H9 (cell line): ENCODE results near the gene FEM1B. TPM values are rescaled to one million over a fixed set of nuclear protein-coding genes. Genes with fewer than 3 reads are reported as not detected.

ENCODE experiments used
- DNase-seq: peaks from one replicate; pipeline ENCODE4 v3.0.0-alpha.2; 2017
- H2AFZ ChIP-seq: one replicate; pipeline ENCODE4 v1.6.1; 2013; ENCODE audit warnings: mild to moderate bottlenecking, low read length, control low read depth, moderate library complexity
- H2AK5ac ChIP-seq: 2 replicates; pipeline ENCODE4 v1.6.1; 2013; ENCODE audit warnings: low read length, control low read depth, mixed read lengths; ENCODE audit not compliant: insufficient read length
- H2BK120ac ChIP-seq: one replicate; pipeline ENCODE4 v1.6.1; 2013; ENCODE audit warnings: low read depth, mild to moderate bottlenecking, low read length, control low read depth, inconsistent platforms; ENCODE audit not compliant: poor library complexity, severe bottlenecking
- H2BK12ac ChIP-seq: 2 replicates; pipeline ENCODE4 v1.6.1; 2013; ENCODE audit warnings: low read length, control low read depth, mixed read lengths, low read depth; ENCODE audit not compliant: insufficient read length
- H2BK15ac ChIP-seq: 2 replicates; pipeline ENCODE4 v1.6.1; 2013; ENCODE audit warnings: low read depth, low read length, control low read depth
- H2BK20ac ChIP-seq: one replicate; pipeline ENCODE4 v1.6.1; 2013; ENCODE audit warnings: low read depth, mild to moderate bottlenecking, low read length, control low read depth, inconsistent platforms; ENCODE audit not compliant: poor library complexity, severe bottlenecking
- H2BK5ac ChIP-seq: 2 replicates; pipeline ENCODE4 v1.6.1; 2013; ENCODE audit warnings: low read length, control low read depth, mixed read lengths; ENCODE audit not compliant: insufficient read length
- H3K14ac ChIP-seq: 2 replicates; pipeline ENCODE4 v1.6.1; 2013; ENCODE audit warnings: low read length, control low read depth; ENCODE audit not compliant: insufficient read depth
- H3K18ac ChIP-seq: 2 replicates; pipeline ENCODE4 v1.6.1; 2013; ENCODE audit warnings: low read depth, mild to moderate bottlenecking, mixed read lengths, low read length, control low read depth; ENCODE audit not compliant: insufficient read length
- H3K23ac ChIP-seq: 2 replicates; pipeline ENCODE4 v1.6.1; 2013; ENCODE audit warnings: low read length, control low read depth, mixed read lengths, low read depth; ENCODE audit not compliant: insufficient read length
- H3K23me2 ChIP-seq: 2 replicates; pipeline ENCODE4 v1.6.1; 2013; ENCODE audit warnings: low read depth, mild to moderate bottlenecking, mixed read lengths, low read length, control low read depth; ENCODE audit not compliant: insufficient read length, poor library complexity, severe bottlenecking
- H3K27ac ChIP-seq: 2 replicates; pipeline ENCODE4 v1.5.1; 2013; ENCODE audit warnings: low read length, control low read depth, mixed read lengths, low read depth; ENCODE audit not compliant: insufficient read length
- H3K27me3 ChIP-seq: 2 replicates; pipeline ENCODE4 v1.6.1; 2013; ENCODE audit warnings: low read length, control low read depth, inconsistent platforms; ENCODE audit not compliant: insufficient read depth
- H3K4ac ChIP-seq: 2 replicates; pipeline ENCODE4 v1.6.1; 2013; ENCODE audit warnings: low read depth, mild to moderate bottlenecking, control low read depth, inconsistent platforms, low read length, moderate library complexity
- H3K4me1 ChIP-seq: 2 replicates; pipeline ENCODE4 v1.6.1; 2013; ENCODE audit warnings: low read length, control low read depth, inconsistent platforms; ENCODE audit not compliant: insufficient read depth
- H3K4me2 ChIP-seq: 2 replicates; pipeline ENCODE4 v1.6.1; 2013; ENCODE audit warnings: low read length, control low read depth, mixed read lengths; ENCODE audit not compliant: insufficient read length, insufficient read depth
- H3K56ac ChIP-seq: 2 replicates; pipeline ENCODE4 v1.6.1; 2013; ENCODE audit warnings: low read depth, mild to moderate bottlenecking, mixed read lengths, low read length, control low read depth; ENCODE audit not compliant: insufficient read length
- H3K79me1 ChIP-seq: 2 replicates; pipeline ENCODE4 v1.6.1; 2013; ENCODE audit warnings: low read depth, mild to moderate bottlenecking, moderate library complexity, low read length, control low read depth, inconsistent platforms; ENCODE audit not compliant: insufficient read depth, poor library complexity, severe bottlenecking
- H3K79me2 ChIP-seq: 2 replicates; pipeline ENCODE4 v1.6.1; 2013; ENCODE audit warnings: low read length, control low read depth, inconsistent platforms; ENCODE audit not compliant: insufficient read depth
- H3K9ac ChIP-seq: 2 replicates; pipeline ENCODE4 v1.6.1; 2013; ENCODE audit warnings: low read length, control low read depth, mixed read lengths; ENCODE audit not compliant: insufficient read length; ENCODE audit errors: extremely low read depth
- H3K9me3 ChIP-seq: one replicate; pipeline ENCODE4 v1.6.1; 2013; ENCODE audit warnings: low read depth, low read length, inconsistent platforms; ENCODE audit not compliant: control insufficient read depth
- H3T11ph ChIP-seq: one replicate; pipeline ENCODE4 v1.6.1; 2013; ENCODE audit warnings: mild to moderate bottlenecking, low read length, control low read depth, inconsistent platforms
- H4K20me1 ChIP-seq: one replicate; pipeline ENCODE4 v1.6.1; 2013; ENCODE audit not compliant: control insufficient read depth, insufficient read length, insufficient read depth
- H4K5ac ChIP-seq: 2 replicates; pipeline ENCODE4 v1.6.1; 2013; ENCODE audit warnings: low read depth, mild to moderate bottlenecking, mixed read lengths, low read length, control low read depth; ENCODE audit not compliant: insufficient read length
- H4K8ac ChIP-seq: replicated peaks from 2 replicates; pipeline ENCODE4 v1.6.1; 2013; ENCODE audit warnings: low read length, control low read depth, mixed read lengths, low read depth; ENCODE audit not compliant: insufficient read length
- H4K91ac ChIP-seq: 2 replicates; pipeline ENCODE4 v1.6.1; 2013; ENCODE audit warnings: low read depth, mild to moderate bottlenecking, moderate library complexity, mixed read lengths, low read length, control low read depth; ENCODE audit not compliant: insufficient read length
- H3K27ac Mint-ChIP-seq, 3 experiments: 2 replicates in 2 of 3; 3 replicates in 1 of 3; pipeline ENCODE4 v1.8.0; 2020 to 2021; ENCODE audit warnings: mixed read lengths in 3 of 3, mild to moderate bottlenecking in 1 of 3, moderate library complexity in 1 of 3
- H3K27me3 Mint-ChIP-seq: 2 replicates; pipeline ENCODE4 v1.8.0; 2021; ENCODE audit warnings: low read depth, mild to moderate bottlenecking, moderate library complexity, mixed read lengths
- H3K36me3 Mint-ChIP-seq, 3 experiments: 2 replicates in 2 of 3; 3 replicates in 1 of 3; pipeline ENCODE4 v1.8.0; 2020 to 2021; ENCODE audit warnings: low read depth in 3 of 3, mixed read lengths in 3 of 3; ENCODE audit not compliant: insufficient read depth in 1 of 3
- H3K4me1 Mint-ChIP-seq, 2 experiments: 2 replicates each; pipeline ENCODE4 v1.8.0; 2020; ENCODE audit warnings: mixed read lengths in 2 of 2
- H3K4me3 Mint-ChIP-seq, 2 experiments: 2 replicates in 1 of 2; 3 replicates in 1 of 2; pipeline ENCODE4 v1.8.0; 2020 to 2021; ENCODE audit warnings: mild to moderate bottlenecking in 2 of 2, mixed read lengths in 2 of 2, moderate library complexity in 1 of 2
- H3K9me3 Mint-ChIP-seq, 2 experiments: 2 replicates in 1 of 2; 3 replicates in 1 of 2; pipeline ENCODE4 v1.8.0; 2020; ENCODE audit warnings: mild to moderate bottlenecking in 2 of 2, mixed read lengths in 2 of 2, moderate library complexity in 1 of 2
- WGBS: extraction: QIAGEN DNeasy Blood & Tissue Kit; methylation state at CpG from one replicate; pipeline ENCODE4 v1.1.7; 2013; ENCODE audit warnings: missing lambda C conversion rate, low lambda C conversion rate, mixed read lengths; ENCODE audit not compliant: insufficient read length; ENCODE audit errors: extremely low coverage; 5-methylcytosine and 5-hydroxymethylcytosine counted together
- total RNA-seq: library from RNA; stranded (reverse); gene quantifications from 2 replicates; pipeline ENCODE4 v1.2.1, GENCODE V29; 2021
- TF ChIP-seq, protein P1 (sequence below): fragments of 200-600 bp; sonication (generic); conservative IDR thresholded peaks from 3 replicates; pipeline ENCODE4 v1.8.0; 2021; ENCODE audit warnings: antibody characterized with exemption, mild to moderate bottlenecking

The FEM1B gene
- total RNA-seq, 1 experiment from 2014 or later: 77.9 TPM

DNA sequence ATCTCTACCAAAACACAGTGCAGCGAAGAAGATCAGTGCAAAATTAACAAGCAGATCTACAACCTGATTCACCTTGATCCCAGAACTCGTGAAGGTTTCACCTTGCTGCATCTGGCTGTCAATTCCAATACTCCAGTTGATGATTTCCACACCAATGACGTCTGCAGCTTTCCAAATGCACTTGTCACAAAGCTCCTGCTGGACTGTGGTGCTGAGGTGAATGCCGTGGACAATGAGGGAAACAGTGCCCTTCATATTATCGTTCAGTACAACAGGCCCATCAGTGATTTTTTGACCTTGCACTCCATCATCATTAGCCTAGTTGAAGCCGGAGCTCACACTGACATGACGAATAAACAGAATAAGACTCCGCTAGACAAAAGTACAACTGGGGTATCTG lies 13.2 kb downstream of the FEM1B start:
- H3K36me3 Mint-ChIP-seq: peaks cover 18 to 44% (median 34%) of the 10 kb centered on the region in 3 experiments; a peak in 6 of 7 replicates
- Histone ChIP-seq H4K5ac (no peak overlapping the region), H3T11ph (no peak overlapping the region), H3K23me2 (no peaks in the 10 kb centered on the region), H3K14ac (no peak overlapping the region), H3K9me3 (no peaks in the 10 kb centered on the region), H3K27me3 (no peaks in the 10 kb centered on the region), H3K4ac (no peak overlapping the region), H4K8ac (no peak overlapping the region), H4K91ac (no peak overlapping the region), H4K20me1 (no peaks in the 10 kb centered on the region), H3K9ac (no peak overlapping the region), H3K18ac (no peak overlapping the region), H2BK20ac (no peak overlapping the region), H2AK5ac (no peak overlapping the region), H3K79me1 (no peaks in the 10 kb centered on the region), H3K4me2 (no peak overlapping the region), H3K79me2 (peaks cover 14% of the 10 kb centered on the region; the same call in 1 of the 2 replicates), H3K27ac (no peak overlapping the region), H2BK15ac (no peak overlapping the region), H2BK5ac (no peak overlapping the region), H3K23ac (no peak overlapping the region), H2BK120ac (no peak overlapping the region), H3K56ac (no peak overlapping the region), H2BK12ac (no peak overlapping the region), H2AFZ (no peak overlapping the region), H3K4me1 (no peaks in the 10 kb centered on the region; the same call in 1 of the 2 replicates)
- DNase-seq: no peak
- no peaks in the 10 kb centered on the region for H3K27me3 Mint-ChIP-seq
- H3K4me1 Mint-ChIP-seq: peaks cover 56 to 65% of the 10 kb centered on the region in 2 experiments
- H3K27ac Mint-ChIP-seq: no peak overlapping the region; a peak in 1 of 7 replicates
- TF ChIP-seq, protein P1, sequence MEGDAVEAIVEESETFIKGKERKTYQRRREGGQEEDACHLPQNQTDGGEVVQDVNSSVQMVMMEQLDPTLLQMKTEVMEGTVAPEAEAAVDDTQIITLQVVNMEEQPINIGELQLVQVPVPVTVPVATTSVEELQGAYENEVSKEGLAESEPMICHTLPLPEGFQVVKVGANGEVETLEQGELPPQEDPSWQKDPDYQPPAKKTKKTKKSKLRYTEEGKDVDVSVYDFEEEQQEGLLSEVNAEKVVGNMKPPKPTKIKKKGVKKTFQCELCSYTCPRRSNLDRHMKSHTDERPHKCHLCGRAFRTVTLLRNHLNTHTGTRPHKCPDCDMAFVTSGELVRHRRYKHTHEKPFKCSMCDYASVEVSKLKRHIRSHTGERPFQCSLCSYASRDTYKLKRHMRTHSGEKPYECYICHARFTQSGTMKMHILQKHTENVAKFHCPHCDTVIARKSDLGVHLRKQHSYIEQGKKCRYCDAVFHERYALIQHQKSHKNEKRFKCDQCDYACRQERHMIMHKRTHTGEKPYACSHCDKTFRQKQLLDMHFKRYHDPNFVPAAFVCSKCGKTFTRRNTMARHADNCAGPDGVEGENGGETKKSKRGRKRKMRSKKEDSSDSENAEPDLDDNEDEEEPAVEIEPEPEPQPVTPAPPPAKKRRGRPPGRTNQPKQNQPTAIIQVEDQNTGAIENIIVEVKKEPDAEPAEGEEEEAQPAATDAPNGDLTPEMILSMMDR: no peak
- no CpG with 5 or more reads among the region's 8 CpGs for WGBS
- no peaks in the 10 kb centered on the region for H3K9me3 Mint-ChIP-seq
- no peak overlapping the region for H3K4me3 Mint-ChIP-seq
